GM23338 (cell line): ENCODE measurements around the gene ASCL5. TPM values are rescaled to one million over a fixed set of nuclear protein-coding genes. Genes with fewer than 3 reads are reported as not detected.

Experiments
- ATAC-seq: fragments of 200-7000 bp; cut with Tn5 transposase; 3 replicates; pipeline ENCODE4 v1.9.1; 2020
- DNase-seq: peaks from one replicate; pipeline ENCODE4 v3.0.0-alpha.2; 2015; ENCODE audit warnings: low spot score
- H2AFZ ChIP-seq: fragments of 200-600 bp; sonication (generic); 2 replicates; pipeline ENCODE4 v1.8.0; 2016; ENCODE audit warnings: antibody characterized with exemption, mild to moderate bottlenecking, moderate library complexity
- H3F3A ChIP-seq: fragments of 200-600 bp; sonication (generic); replicated peaks from 2 replicates; pipeline ENCODE4 v1.8.0; 2017; ENCODE audit warnings: antibody characterized with exemption, mixed run types, low read depth
- H3K27ac ChIP-seq: fragments of 200-600 bp; sonication (generic); 2 replicates; pipeline ENCODE4 v1.6.1; 2016; ENCODE audit warnings: low read depth
- H3K27me3 ChIP-seq: fragments of 200-600 bp; sonication (generic); 2 replicates; pipeline ENCODE4 v1.8.0; 2016; ENCODE audit warnings: mild to moderate bottlenecking, mixed run types, moderate library complexity; ENCODE audit not compliant: insufficient read depth
- H3K36me3 ChIP-seq: fragments of 200-600 bp; sonication (generic); 2 replicates; pipeline ENCODE4 v1.8.0; 2016; ENCODE audit warnings: mild to moderate bottlenecking; ENCODE audit not compliant: insufficient read depth
- H3K4me1 ChIP-seq: fragments of 200-600 bp; sonication (generic); 2 replicates; pipeline ENCODE4 v1.8.0; 2016; ENCODE audit warnings: mild to moderate bottlenecking, moderate library complexity; ENCODE audit not compliant: insufficient read depth
- H3K4me2 ChIP-seq: fragments of 200-600 bp; sonication (generic); 2 replicates; pipeline ENCODE4 v1.7.1; 2017; ENCODE audit warnings: mixed run types
- H3K4me3 ChIP-seq: fragments of 200-600 bp; sonication (generic); 2 replicates; pipeline ENCODE4 v1.6.1; 2016; ENCODE audit warnings: mixed run types
- H3K79me2 ChIP-seq: fragments of 200-600 bp; sonication (generic); replicated peaks from 2 replicates; pipeline ENCODE4 v1.8.0; 2017; ENCODE audit warnings: mild to moderate bottlenecking; ENCODE audit not compliant: insufficient read depth
- H3K9me2 ChIP-seq: fragments of 200-600 bp; sonication (generic); 2 replicates; pipeline ENCODE4 v1.8.0; 2017; ENCODE audit not compliant: insufficient read depth
- H4K20me1 ChIP-seq: fragments of 200-600 bp; sonication (generic); replicated peaks from 2 replicates; pipeline ENCODE4 v1.8.0; 2017; ENCODE audit warnings: mild to moderate bottlenecking; ENCODE audit not compliant: insufficient read depth
- H3K27ac Mint-ChIP-seq: 2 replicates; pipeline ENCODE4 v1.8.0; 2020; ENCODE audit warnings: inconsistent platforms, mild to moderate bottlenecking, moderate library complexity, mixed read lengths
- H3K27me3 Mint-ChIP-seq: 3 replicates; pipeline ENCODE4 v1.8.0; 2022; ENCODE audit warnings: low read depth, mild to moderate bottlenecking, moderate library complexity, mixed read lengths, inconsistent platforms; ENCODE audit not compliant: insufficient read depth, poor library complexity
- H3K36me3 Mint-ChIP-seq: 3 replicates; pipeline ENCODE4 v1.8.0; 2021; ENCODE audit warnings: low read depth, mild to moderate bottlenecking, inconsistent platforms, moderate library complexity, mixed read lengths
- H3K4me1 Mint-ChIP-seq: 3 replicates; pipeline ENCODE4 v1.8.0; 2020; ENCODE audit warnings: mild to moderate bottlenecking, inconsistent platforms, mixed read lengths
- H3K4me3 Mint-ChIP-seq: 3 replicates; pipeline ENCODE4 v1.8.0; 2021; ENCODE audit warnings: moderate library complexity, mild to moderate bottlenecking, inconsistent platforms, mixed read lengths
- H3K9me3 Mint-ChIP-seq: 3 replicates; pipeline ENCODE4 v1.8.0; 2020; ENCODE audit warnings: moderate library complexity, mild to moderate bottlenecking, inconsistent platforms, mixed read lengths
- CREB1 ChIP-seq: fragments of 250-450 bp; sonication (Bioruptor Pico); IDR thresholded peaks from 2 replicates; pipeline ENCODE4 v1.5.0; 2020; ENCODE audit warnings: low read depth, mild to moderate bottlenecking, moderate library complexity
- EZH2 ChIP-seq: fragments of 200-600 bp; sonication (generic); IDR thresholded peaks from one replicate; pipeline ENCODE4 v1.8.0; 2017; ENCODE audit warnings: antibody characterized with exemption, mild to moderate bottlenecking, low read depth; ENCODE audit not compliant: unreplicated experiment
- EZH2phosphoT487 ChIP-seq: fragments of 200-600 bp; sonication (generic); IDR thresholded peaks from one replicate; pipeline ENCODE4 v1.8.1; 2018; ENCODE audit warnings: antibody characterized with exemption; ENCODE audit not compliant: unreplicated experiment
- JUNB ChIP-seq: IDR thresholded peaks from one replicate; pipeline ENCODE4 v1.6.1; 2016; ENCODE audit warnings: antibody characterized with exemption; ENCODE audit not compliant: unreplicated experiment
- NANOG ChIP-seq: IDR thresholded peaks from 2 replicates; pipeline ENCODE4 v1.6.1; 2016; ENCODE audit warnings: antibody characterized with exemption, borderline replicate concordance
- POLR2AphosphoS5 ChIP-seq: IDR thresholded peaks from 2 replicates; pipeline ENCODE4 v1.6.1; 2016; ENCODE audit warnings: antibody characterized with exemption, low read depth
- ZNF114 ChIP-seq: fragments of 250-450 bp; sonication (Bioruptor Pico); IDR thresholded peaks from 2 replicates; pipeline ENCODE4 v1.5.0; 2020; ENCODE audit warnings: mild to moderate bottlenecking, moderate library complexity
- polyA plus RNA-seq: library from polyadenylated mRNA; unstranded; fragments of >200 nt; fragmentation: Nextera tagmentation; extraction: Ambion mirVana; gene quantifications from 2 replicates; pipeline ENCODE4 v1.2.1, GENCODE V29; 2016
- total RNA-seq: library from RNA; depleted of rRNA; stranded (reverse); fragments of >200 nt; shearing (Covaris generic); gene quantifications from 2 replicates; pipeline ENCODE4 v1.2.3, GENCODE V29; 2014
- TF ChIP-seq, protein P1 (sequence below): IDR thresholded peaks from 2 replicates; pipeline ENCODE4 v1.6.1; 2016; ENCODE audit warnings: antibody characterized with exemption
- TF ChIP-seq, protein P2 (sequence below): IDR thresholded peaks from one replicate; pipeline ENCODE4 v1.6.1; 2018; ENCODE audit warnings: antibody characterized with exemption; ENCODE audit not compliant: unreplicated experiment
- TF ChIP-seq, protein P3 (sequence below), 2 experiments: fragments of 200-600 bp in 1 of 2; sonication (generic) in 1 of 2; conservative IDR thresholded peaks; 2 replicates each; pipeline versions ENCODE4 v1.5.1 to v1.6.1; 2016 to 2017; ENCODE audit warnings: antibody characterized with exemption in 2 of 2, low read depth in 2 of 2, mild to moderate bottlenecking in 2 of 2, moderate library complexity in 1 of 2
- TF ChIP-seq, protein P4 (sequence below): fragments of 250-450 bp; sonication (Bioruptor Pico); IDR thresholded peaks from 2 replicates; pipeline ENCODE4 v1.5.0; 2020; ENCODE audit warnings: mild to moderate bottlenecking, moderate library complexity

Gene ASCL5
- total and polyA plus RNA-seq, 2 experiments from 2014 or later, result not detected

DNA sequence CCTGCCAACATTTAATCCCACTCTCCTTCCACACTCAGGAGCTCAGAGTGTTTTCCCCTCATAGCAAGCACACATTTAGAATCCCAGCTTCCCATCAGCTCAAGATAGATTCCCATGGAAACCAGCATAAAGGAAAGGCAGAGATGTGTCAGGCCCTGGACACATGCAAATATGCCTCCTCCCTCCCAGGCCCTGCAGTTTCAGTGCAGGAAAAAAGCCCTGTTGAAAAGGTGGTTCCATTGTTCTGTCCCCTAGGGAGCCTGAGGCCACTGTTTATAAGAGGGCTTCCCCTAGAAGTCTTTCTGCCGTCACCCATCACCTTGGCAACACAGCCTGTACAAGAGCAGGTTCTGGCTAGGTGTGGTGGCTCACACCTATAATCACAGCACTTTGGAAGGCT lies 18.4 kb downstream of the ASCL5 start (continued):
- TF ChIP-seq, protein P1, sequence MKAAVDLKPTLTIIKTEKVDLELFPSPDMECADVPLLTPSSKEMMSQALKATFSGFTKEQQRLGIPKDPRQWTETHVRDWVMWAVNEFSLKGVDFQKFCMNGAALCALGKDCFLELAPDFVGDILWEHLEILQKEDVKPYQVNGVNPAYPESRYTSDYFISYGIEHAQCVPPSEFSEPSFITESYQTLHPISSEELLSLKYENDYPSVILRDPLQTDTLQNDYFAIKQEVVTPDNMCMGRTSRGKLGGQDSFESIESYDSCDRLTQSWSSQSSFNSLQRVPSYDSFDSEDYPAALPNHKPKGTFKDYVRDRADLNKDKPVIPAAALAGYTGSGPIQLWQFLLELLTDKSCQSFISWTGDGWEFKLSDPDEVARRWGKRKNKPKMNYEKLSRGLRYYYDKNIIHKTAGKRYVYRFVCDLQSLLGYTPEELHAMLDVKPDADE, result no peak
- TF ChIP-seq NANOG, result no peak
- no peak for TF ChIP-seq JUNB
- no peak for TF ChIP-seq CREB1 (CRISPR knock-in tag)
- TF ChIP-seq, protein P2, sequence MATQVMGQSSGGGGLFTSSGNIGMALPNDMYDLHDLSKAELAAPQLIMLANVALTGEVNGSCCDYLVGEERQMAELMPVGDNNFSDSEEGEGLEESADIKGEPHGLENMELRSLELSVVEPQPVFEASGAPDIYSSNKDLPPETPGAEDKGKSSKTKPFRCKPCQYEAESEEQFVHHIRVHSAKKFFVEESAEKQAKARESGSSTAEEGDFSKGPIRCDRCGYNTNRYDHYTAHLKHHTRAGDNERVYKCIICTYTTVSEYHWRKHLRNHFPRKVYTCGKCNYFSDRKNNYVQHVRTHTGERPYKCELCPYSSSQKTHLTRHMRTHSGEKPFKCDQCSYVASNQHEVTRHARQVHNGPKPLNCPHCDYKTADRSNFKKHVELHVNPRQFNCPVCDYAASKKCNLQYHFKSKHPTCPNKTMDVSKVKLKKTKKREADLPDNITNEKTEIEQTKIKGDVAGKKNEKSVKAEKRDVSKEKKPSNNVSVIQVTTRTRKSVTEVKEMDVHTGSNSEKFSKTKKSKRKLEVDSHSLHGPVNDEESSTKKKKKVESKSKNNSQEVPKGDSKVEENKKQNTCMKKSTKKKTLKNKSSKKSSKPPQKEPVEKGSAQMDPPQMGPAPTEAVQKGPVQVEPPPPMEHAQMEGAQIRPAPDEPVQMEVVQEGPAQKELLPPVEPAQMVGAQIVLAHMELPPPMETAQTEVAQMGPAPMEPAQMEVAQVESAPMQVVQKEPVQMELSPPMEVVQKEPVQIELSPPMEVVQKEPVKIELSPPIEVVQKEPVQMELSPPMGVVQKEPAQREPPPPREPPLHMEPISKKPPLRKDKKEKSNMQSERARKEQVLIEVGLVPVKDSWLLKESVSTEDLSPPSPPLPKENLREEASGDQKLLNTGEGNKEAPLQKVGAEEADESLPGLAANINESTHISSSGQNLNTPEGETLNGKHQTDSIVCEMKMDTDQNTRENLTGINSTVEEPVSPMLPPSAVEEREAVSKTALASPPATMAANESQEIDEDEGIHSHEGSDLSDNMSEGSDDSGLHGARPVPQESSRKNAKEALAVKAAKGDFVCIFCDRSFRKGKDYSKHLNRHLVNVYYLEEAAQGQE, result no peak

DNA sequence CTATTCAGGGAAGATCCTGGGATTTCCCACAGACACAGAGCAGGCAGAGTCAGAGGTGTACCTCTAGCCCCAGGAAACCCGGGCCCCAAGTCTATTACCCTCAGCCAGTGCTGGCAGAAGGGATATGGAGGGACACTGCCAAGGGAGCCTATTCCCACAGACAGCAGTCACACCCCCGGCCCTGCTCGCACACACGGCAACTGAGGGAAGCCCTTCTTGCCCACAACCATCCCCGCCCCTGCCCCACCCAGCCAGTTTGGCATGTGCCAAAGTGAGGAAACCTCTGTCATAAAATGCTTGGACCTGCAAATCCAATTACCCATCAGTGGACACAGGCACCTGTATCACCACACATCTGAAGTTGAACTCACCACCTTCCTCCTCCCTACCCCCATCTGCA lies 21.3 kb downstream of the ASCL5 start:
- 0 out of 2 replicates have a peak, but pooled peaks cover 5% of the 10 kb centered on the region for H3K4me1 ChIP-seq
- H3F3A ChIP-seq, result no peaks in the 10 kb centered on the region
- peaks cover 13% of the 10 kb centered on the region; the same call in 2 of the 3 replicates for H3K4me1 Mint-ChIP-seq
- H3K27ac Mint-ChIP-seq, result no peak overlapping the region
- H3K27me3 ChIP-seq, result no peaks in the 10 kb centered on the region
- H3K4me3 ChIP-seq, result no peak overlapping the region
- no peak for DNase-seq
- no peaks in the 10 kb centered on the region for H3K36me3 Mint-ChIP-seq
- H3K4me2 ChIP-seq, result no peak overlapping the region
- H4K20me1 ChIP-seq, result no peaks in the 10 kb centered on the region
- peaks cover 8% of the 10 kb centered on the region for H3K27me3 Mint-ChIP-seq
- H3K79me2 ChIP-seq, result no peaks in the 10 kb centered on the region
- H3K4me3 Mint-ChIP-seq, result no peak overlapping the region
- no peak for ATAC-seq
- H3K9me3 Mint-ChIP-seq, result no peaks in the 10 kb centered on the region
- no peak overlapping the region for H3K27ac ChIP-seq
- H3K9me2 ChIP-seq, result no peaks in the 10 kb centered on the region
- H2AFZ ChIP-seq, result no peak overlapping the region
- H3K36me3 ChIP-seq, result no peaks in the 10 kb centered on the region
- TF ChIP-seq, protein P3, sequence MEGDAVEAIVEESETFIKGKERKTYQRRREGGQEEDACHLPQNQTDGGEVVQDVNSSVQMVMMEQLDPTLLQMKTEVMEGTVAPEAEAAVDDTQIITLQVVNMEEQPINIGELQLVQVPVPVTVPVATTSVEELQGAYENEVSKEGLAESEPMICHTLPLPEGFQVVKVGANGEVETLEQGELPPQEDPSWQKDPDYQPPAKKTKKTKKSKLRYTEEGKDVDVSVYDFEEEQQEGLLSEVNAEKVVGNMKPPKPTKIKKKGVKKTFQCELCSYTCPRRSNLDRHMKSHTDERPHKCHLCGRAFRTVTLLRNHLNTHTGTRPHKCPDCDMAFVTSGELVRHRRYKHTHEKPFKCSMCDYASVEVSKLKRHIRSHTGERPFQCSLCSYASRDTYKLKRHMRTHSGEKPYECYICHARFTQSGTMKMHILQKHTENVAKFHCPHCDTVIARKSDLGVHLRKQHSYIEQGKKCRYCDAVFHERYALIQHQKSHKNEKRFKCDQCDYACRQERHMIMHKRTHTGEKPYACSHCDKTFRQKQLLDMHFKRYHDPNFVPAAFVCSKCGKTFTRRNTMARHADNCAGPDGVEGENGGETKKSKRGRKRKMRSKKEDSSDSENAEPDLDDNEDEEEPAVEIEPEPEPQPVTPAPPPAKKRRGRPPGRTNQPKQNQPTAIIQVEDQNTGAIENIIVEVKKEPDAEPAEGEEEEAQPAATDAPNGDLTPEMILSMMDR (conservative IDR thresholded peaks at IDR 0.05; ENCODE audit: low read depth in 2 of 2), result no peak
- TF ChIP-seq CREB1 (CRISPR knock-in tag) (no peak), EZH2phosphoT487 (no peak), POLR2AphosphoS5 (no peak), ZNF114 (CRISPR knock-in tag) (no peak), EZH2 (no peak)
- TF ChIP-seq, protein P4, sequence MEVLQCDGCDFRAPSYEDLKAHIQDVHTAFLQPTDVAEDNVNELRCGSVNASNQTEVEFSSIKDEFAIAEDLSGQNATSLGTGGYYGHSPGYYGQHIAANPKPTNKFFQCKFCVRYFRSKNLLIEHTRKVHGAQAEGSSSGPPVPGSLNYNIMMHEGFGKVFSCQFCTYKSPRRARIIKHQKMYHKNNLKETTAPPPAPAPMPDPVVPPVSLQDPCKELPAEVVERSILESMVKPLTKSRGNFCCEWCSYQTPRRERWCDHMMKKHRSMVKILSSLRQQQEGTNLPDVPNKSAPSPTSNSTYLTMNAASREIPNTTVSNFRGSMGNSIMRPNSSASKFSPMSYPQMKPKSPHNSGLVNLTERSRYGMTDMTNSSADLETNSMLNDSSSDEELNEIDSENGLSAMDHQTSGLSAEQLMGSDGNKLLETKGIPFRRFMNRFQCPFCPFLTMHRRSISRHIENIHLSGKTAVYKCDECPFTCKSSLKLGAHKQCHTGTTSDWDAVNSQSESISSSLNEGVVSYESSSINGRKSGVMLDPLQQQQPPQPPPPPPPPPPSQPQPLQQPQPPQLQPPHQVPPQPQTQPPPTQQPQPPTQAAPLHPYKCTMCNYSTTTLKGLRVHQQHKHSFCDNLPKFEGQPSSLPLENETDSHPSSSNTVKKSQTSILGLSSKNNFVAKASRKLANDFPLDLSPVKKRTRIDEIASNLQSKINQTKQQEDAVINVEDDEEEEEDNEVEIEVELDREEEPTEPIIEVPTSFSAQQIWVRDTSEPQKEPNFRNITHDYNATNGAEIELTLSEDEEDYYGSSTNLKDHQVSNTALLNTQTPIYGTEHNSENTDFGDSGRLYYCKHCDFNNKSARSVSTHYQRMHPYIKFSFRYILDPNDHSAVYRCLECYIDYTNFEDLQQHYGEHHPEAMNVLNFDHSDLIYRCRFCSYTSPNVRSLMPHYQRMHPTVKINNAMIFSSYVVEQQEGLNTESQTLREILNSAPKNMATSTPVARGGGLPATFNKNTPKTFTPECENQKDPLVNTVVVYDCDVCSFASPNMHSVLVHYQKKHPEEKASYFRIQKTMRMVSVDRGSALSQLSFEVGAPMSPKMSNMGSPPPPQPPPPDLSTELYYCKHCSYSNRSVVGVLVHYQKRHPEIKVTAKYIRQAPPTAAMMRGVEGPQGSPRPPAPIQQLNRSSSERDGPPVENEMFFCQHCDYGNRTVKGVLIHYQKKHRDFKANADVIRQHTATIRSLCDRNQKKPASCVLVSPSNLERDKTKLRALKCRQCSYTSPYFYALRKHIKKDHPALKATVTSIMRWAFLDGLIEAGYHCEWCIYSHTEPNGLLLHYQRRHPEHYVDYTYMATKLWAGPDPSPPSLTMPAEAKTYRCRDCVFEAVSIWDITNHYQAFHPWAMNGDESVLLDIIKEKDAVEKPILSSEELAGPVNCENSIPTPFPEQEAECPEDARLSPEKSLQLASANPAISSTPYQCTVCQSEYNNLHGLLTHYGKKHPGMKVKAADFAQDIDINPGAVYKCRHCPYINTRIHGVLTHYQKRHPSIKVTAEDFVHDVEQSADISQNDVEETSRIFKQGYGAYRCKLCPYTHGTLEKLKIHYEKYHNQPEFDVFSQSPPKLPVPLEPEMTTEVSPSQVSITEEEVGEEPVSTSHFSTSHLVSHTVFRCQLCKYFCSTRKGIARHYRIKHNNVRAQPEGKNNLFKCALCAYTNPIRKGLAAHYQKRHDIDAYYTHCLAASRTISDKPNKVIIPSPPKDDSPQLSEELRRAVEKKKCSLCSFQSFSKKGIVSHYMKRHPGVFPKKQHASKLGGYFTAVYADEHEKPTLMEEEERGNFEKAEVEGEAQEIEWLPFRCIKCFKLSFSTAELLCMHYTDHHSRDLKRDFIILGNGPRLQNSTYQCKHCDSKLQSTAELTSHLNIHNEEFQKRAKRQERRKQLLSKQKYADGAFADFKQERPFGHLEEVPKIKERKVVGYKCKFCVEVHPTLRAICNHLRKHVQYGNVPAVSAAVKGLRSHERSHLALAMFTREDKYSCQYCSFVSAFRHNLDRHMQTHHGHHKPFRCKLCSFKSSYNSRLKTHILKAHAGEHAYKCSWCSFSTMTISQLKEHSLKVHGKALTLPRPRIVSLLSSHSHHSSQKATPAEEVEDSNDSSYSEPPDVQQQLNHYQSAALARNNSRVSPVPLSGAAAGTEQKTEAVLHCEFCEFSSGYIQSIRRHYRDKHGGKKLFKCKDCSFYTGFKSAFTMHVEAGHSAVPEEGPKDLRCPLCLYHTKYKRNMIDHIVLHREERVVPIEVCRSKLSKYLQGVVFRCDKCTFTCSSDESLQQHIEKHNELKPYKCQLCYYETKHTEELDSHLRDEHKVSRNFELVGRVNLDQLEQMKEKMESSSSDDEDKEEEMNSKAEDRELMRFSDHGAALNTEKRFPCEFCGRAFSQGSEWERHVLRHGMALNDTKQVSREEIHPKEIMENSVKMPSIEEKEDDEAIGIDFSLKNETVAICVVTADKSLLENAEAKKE (CRISPR knock-in tag), result no peak
